ENCODE data around the gene DUSP19. TPM values are rescaled to one million over a fixed set of nuclear protein-coding genes. Genes with fewer than 3 reads are reported as not detected.

The DUSP19 gene
- total and polyA plus RNA-seq, 2 of the 13 experiments (the other 11 are each of a cell fraction or from before 2014, with no cell fraction given): 1.3 to 1.9 TPM

- TF ChIP-seq, protein P1, sequence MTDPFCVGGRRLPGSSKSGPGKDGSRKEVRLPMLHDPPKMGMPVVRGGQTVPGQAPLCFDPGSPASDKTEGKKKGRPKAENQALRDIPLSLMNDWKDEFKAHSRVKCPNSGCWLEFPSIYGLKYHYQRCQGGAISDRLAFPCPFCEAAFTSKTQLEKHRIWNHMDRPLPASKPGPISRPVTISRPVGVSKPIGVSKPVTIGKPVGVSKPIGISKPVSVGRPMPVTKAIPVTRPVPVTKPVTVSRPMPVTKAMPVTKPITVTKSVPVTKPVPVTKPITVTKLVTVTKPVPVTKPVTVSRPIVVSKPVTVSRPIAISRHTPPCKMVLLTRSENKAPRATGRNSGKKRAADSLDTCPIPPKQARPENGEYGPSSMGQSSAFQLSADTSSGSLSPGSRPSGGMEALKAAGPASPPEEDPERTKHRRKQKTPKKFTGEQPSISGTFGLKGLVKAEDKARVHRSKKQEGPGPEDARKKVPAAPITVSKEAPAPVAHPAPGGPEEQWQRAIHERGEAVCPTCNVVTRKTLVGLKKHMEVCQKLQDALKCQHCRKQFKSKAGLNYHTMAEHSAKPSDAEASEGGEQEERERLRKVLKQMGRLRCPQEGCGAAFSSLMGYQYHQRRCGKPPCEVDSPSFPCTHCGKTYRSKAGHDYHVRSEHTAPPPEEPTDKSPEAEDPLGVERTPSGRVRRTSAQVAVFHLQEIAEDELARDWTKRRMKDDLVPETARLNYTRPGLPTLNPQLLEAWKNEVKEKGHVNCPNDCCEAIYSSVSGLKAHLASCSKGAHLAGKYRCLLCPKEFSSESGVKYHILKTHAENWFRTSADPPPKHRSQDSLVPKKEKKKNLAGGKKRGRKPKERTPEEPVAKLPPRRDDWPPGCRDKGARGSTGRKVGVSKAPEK (CRISPR knock-in tag; IDR thresholded peaks at IDR 0.05; ENCODE audit: borderline replicate concordance): peak; percentile 94; the same call in 1 of the 2 replicates
- TF ChIP-seq ZUFSP (CRISPR knock-in tag; IDR thresholded peaks at IDR 0.05; ENCODE audit: borderline replicate concordance) (no peak), ZNF263 (CRISPR knock-in tag; IDR thresholded peaks at IDR 0.05) (no peak; the same call in 1 of the 2 replicates), CBX1 (IDR thresholded peaks at IDR 0.05; ENCODE audit: low read depth) (peak; percentile 15), HMGXB4 (CRISPR knock-in tag; IDR thresholded peaks at IDR 0.05; ENCODE audit: borderline replicate concordance in 1 of 2, low read depth in 1 of 2) (peak; percentile 84 to 96), ISL2 (CRISPR knock-in tag; IDR thresholded peaks at IDR 0.05) (no peak), ZNF563 (CRISPR knock-in tag; IDR thresholded peaks at IDR 0.05) (peak; percentile 55; the same call in 1 of the 2 replicates), ZBTB43 (CRISPR knock-in tag; conservative IDR thresholded peaks at IDR 0.05) (peak; percentile 69), RFX1 (IDR thresholded peaks at IDR 0.05) (no peak), TAF1 (CRISPR knock-in tag; IDR thresholded peaks at IDR 0.05) (no peak)
- TF ChIP-seq, protein P2, sequence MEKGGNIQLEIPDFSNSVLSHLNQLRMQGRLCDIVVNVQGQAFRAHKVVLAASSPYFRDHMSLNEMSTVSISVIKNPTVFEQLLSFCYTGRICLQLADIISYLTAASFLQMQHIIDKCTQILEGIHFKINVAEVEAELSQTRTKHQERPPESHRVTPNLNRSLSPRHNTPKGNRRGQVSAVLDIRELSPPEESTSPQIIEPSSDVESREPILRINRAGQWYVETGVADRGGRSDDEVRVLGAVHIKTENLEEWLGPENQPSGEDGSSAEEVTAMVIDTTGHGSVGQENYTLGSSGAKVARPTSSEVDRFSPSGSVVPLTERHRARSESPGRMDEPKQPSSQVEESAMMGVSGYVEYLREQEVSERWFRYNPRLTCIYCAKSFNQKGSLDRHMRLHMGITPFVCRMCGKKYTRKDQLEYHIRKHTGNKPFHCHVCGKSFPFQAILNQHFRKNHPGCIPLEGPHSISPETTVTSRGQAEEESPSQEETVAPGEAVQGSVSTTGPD (CRISPR knock-in tag; IDR thresholded peaks at IDR 0.05): 0 out of 2 replicates have a peak, but pooled peaks have one; percentile 23
Measured at GRCh38 chr2:183038341-183039300, 39.9 kb upstream of the DUSP19 start, which contains the start of gene NCKAP1 (continued).
